HFFc6 (cell line): Measurements from ENCODE around the gene LPAR1. TPM values are rescaled to one million over a fixed set of nuclear protein-coding genes. Genes with fewer than 3 reads are reported as not detected.
A peak's percentile ranks its signal among the peaks of the same experiment; 100 is the strongest.
"Not testable (repeated sequence)": the region's sequence is repeated elsewhere in the genome, so short reads cannot be mapped to it uniquely, and the experiment has no call there.

Source experiments
- DNase-seq: peaks from one replicate; pipeline ENCODE4 v3.0.0-alpha.2; 2018
- H3K27ac Mint-ChIP-seq: 2 replicates; pipeline ENCODE4 v1.8.0; 2020; ENCODE audit warnings: mild to moderate bottlenecking, mixed read lengths
- H3K27me3 Mint-ChIP-seq: 2 replicates; pipeline ENCODE4 v1.8.0; 2021; ENCODE audit warnings: mild to moderate bottlenecking, moderate library complexity, mixed read lengths; ENCODE audit not compliant: insufficient read depth
- H3K36me3 Mint-ChIP-seq: 2 replicates; pipeline ENCODE4 v1.8.0; 2021; ENCODE audit warnings: low read depth, mixed read lengths
- H3K4me1 Mint-ChIP-seq: 2 replicates; pipeline ENCODE4 v1.8.0; 2020; ENCODE audit warnings: low read depth, mixed read lengths
- H3K4me3 Mint-ChIP-seq: 2 replicates; pipeline ENCODE4 v1.8.0; 2020; ENCODE audit warnings: mild to moderate bottlenecking, moderate library complexity, mixed read lengths
- H3K9me3 Mint-ChIP-seq: 2 replicates; pipeline ENCODE4 v1.8.0; 2020; ENCODE audit warnings: mild to moderate bottlenecking, mixed read lengths
- total RNA-seq, 6 experiments: library from RNA; stranded (reverse); fragmentation: NEBNext Ultra II Directional; extraction: Animal tissue kit (Norgen Biotek cat#: 25700); gene quantifications; 2 replicates in 1 of 6; 3 replicates in 5 of 6; pipeline ENCODE4 v1.2.3, GENCODE V29; 2021
- TF ChIP-seq, protein P1 (sequence below): fragments of 200-600 bp; sonication (generic); IDR thresholded peaks from 2 replicates; pipeline ENCODE4 v1.5.0; 2021; ENCODE audit warnings: antibody characterized with exemption, mild to moderate bottlenecking

LPAR1 gene
- total RNA-seq, 6 experiments from 2014 or later, result 70.6 to 148 (median 123) TPM

DNA sequence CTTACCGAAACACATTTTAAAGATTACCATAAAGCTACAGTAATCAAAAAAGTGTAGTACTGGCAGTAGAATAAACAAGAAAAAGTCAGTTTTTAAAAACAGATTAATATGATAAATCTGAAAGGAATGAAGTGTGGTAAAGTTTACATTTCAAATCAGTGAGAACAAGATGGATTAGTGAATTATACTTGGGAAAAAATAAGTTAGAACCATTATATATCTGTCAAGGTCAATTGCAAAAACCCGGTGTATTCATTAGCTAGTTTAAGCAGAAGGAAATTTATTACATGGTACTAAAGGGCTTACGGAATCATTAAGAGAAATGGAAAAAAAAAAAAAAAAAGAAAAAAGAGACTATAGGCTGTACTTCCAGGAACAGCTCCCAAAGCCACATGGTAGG, 205.3 kb downstream of the LPAR1 start:
- Mint-ChIP-seq H3K4me3 (0 out of 2 replicates have a peak overlapping the region, but pooled peaks have one; percentile 35), H3K27ac (peak overlapping the region; percentile 63), H3K36me3 (peaks cover 30% of the 10 kb centered on the region), H3K4me1 (peaks cover 84% of the 10 kb centered on the region), H3K27me3 (no peaks in the 10 kb centered on the region), H3K9me3 (peaks cover 5% of the 10 kb centered on the region)
- TF ChIP-seq, protein P1, sequence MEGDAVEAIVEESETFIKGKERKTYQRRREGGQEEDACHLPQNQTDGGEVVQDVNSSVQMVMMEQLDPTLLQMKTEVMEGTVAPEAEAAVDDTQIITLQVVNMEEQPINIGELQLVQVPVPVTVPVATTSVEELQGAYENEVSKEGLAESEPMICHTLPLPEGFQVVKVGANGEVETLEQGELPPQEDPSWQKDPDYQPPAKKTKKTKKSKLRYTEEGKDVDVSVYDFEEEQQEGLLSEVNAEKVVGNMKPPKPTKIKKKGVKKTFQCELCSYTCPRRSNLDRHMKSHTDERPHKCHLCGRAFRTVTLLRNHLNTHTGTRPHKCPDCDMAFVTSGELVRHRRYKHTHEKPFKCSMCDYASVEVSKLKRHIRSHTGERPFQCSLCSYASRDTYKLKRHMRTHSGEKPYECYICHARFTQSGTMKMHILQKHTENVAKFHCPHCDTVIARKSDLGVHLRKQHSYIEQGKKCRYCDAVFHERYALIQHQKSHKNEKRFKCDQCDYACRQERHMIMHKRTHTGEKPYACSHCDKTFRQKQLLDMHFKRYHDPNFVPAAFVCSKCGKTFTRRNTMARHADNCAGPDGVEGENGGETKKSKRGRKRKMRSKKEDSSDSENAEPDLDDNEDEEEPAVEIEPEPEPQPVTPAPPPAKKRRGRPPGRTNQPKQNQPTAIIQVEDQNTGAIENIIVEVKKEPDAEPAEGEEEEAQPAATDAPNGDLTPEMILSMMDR, result no peak
- no peak for DNase-seq

DNA sequence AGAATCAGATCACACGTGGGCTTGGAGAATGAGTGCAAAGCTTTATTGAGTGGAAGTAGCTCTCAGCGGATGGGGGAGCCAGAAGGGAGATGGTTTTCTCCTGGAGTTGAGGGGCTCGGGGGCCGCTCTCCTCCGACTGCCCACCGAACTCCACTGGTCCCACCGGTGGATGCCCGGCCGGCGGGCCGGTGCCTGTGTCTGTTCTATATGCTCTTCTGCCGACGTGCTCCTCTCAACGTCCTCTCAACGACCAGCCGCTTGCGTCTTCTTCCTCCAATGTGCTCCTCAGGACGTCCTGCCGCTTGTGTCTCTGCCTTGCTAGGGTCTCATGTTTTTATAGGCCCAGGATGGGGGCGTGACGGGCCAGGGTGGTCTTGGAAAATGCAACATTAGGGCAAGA, 207.8 kb downstream of the LPAR1 start:
- H3K27ac Mint-ChIP-seq, result no peak overlapping the region
- TF ChIP-seq, protein P1, result no peak
- no peak overlapping the region for H3K4me3 Mint-ChIP-seq
- no peak for DNase-seq
- peaks cover 66% of the 10 kb centered on the region for H3K4me1 Mint-ChIP-seq
- H3K27me3 Mint-ChIP-seq, result no peaks in the 10 kb centered on the region
- peaks cover 17% of the 10 kb centered on the region for H3K36me3 Mint-ChIP-seq
- peaks cover 5% of the 10 kb centered on the region for H3K9me3 Mint-ChIP-seq

DNA sequence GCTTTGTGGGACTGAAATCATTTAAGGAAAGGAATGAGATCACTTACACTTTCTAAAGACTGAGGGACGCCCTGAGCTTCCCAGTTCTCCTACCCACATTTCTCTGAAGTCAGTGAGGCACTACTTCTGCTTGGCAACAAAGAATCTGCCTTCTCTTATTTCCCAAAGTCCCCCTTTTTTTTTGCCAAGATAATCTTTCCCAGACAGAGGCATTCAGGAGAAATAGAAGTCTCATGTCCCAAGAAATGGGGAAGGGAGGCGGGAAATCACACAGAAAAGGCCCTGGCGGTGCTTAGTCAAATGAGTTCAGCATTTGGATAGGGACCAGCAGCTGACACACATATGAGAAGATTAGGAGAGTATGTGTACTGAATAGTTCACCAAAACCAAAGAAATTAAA, 210.0 kb downstream of the LPAR1 start:
- H3K27ac Mint-ChIP-seq, result no peak overlapping the region
- H3K27me3 Mint-ChIP-seq, result no peaks in the 10 kb centered on the region
- TF ChIP-seq, protein P1, result no peak
- H3K36me3 Mint-ChIP-seq, result peaks cover 24% of the 10 kb centered on the region
- DNase-seq, result peak; percentile 37
- no peak overlapping the region for H3K4me3 Mint-ChIP-seq
- peaks cover 8% of the 10 kb centered on the region for H3K9me3 Mint-ChIP-seq
- peaks cover 47% of the 10 kb centered on the region for H3K4me1 Mint-ChIP-seq

DNA sequence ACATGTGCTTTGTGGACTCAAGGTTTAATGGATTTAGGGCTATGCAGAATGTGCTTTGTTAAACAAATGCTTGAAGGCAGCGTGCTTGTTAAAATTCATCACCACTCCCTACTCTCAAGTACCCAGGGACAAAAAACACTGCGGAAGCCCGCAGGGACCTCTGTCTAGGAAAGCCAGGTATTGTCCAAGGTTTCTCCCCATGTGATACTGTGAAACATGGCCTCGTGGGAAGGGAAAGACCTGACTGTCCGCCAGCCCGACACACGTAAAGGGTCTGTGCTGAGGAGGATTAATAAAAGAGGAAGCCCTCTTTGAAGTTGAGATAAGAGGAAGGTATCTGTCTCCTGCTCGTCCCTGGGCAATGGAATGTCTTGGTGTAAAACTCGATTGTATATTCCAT, 211.9 kb downstream of the LPAR1 start:
- Mint-ChIP-seq H3K36me3 (peaks cover 28% of the 10 kb centered on the region), H3K4me1 (peaks cover 32% of the 10 kb centered on the region), H3K9me3 (peaks cover 11% of the 10 kb centered on the region)
- not testable (repeated sequence) for DNase-seq, H3K27me3 Mint-ChIP-seq, H3K27ac Mint-ChIP-seq, H3K4me3 Mint-ChIP-seq

DNA sequence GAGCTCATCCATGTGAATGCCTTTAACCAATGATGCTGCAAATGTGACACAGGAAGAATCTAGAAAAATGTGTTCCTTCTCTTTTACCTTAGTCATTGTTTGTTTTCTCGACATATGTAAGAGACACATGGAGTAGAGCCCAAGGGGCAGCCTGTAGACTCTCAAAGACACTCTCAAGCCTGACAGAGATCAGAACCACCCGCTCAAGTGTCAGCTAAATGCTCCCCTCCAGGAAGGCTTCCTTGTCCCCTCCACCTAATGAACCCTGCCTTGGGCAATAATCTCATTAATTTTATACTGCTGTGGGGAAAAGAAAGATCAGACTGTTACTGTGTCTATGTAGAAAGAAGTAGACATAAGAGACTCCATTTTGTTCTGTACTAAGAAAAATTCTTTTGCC, 212.3 kb downstream of the LPAR1 start:
- H3K27ac Mint-ChIP-seq, result no peak overlapping the region
- peaks cover 32% of the 10 kb centered on the region for H3K4me1 Mint-ChIP-seq
- H3K36me3 Mint-ChIP-seq, result peaks cover 26% of the 10 kb centered on the region
- peaks cover 10% of the 10 kb centered on the region for H3K9me3 Mint-ChIP-seq
- H3K27me3 Mint-ChIP-seq, result no peaks in the 10 kb centered on the region
- TF ChIP-seq, protein P1, result no peak
- DNase-seq, result no peak
- H3K4me3 Mint-ChIP-seq, result no peak overlapping the region

DNA sequence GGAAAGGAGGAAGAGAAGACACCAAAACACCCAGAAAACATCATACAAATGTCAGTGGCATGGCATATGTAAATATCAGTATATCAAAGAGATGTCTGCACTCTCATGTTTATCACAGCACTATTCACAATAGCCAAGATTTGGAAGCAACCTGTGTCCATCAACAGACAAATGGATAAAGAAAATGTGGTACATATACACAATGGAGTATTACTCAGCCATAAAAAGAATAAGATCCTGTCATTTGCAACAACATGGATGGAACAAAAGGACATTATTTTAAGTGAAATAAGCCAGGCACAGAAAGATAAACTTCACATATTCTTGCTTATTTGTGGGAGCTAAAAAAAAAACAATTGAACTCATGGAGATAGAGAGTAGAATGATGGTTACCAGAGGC, 213.1 kb downstream of the LPAR1 start:
- not testable (repeated sequence) for H3K27me3 Mint-ChIP-seq, DNase-seq, H3K9me3 Mint-ChIP-seq, H3K4me3 Mint-ChIP-seq, H3K27ac Mint-ChIP-seq
- Mint-ChIP-seq H3K4me1 (peaks cover 33% of the 10 kb centered on the region), H3K36me3 (peaks cover 21% of the 10 kb centered on the region)
